SK-N-MC (cell line): Measurements from ENCODE around the gene PTGIS.

ENCODE experiments used
- EZH2 ChIP-seq: fragments of 200-600 bp; sonication (generic); IDR thresholded peaks from one replicate; pipeline ENCODE4 v1.6.1; 2017; ENCODE audit warnings: antibody characterized with exemption
- POLR2AphosphoS5 ChIP-seq: IDR thresholded peaks from 2 replicates; pipeline ENCODE4 v1.6.1; 2012; ENCODE audit warnings: mild to moderate bottlenecking, low read depth, low read length, borderline replicate concordance

- TF ChIP-seq POLR2AphosphoS5 (no peak), EZH2 (no peak)
Measured at GRCh38 chr20:49540232-49540620, 27.7 kb downstream of the PTGIS start.
